ENCODE data around the gene NAT9. TPM values are rescaled to one million over a fixed set of nuclear protein-coding genes. Genes with fewer than 3 reads are reported as not detected.
A peak's percentile ranks its signal among the peaks of the same experiment; 100 is the strongest.

Gene NAT9
- total RNA-seq, 1 donor from 2014 or later, result 37.6 TPM

GRCh38 chr17:74779948-74780400, 3.8 kb upstream of the NAT9 start:
- DNase-seq, result peak; percentile 37

GRCh38 chr17:74779501-74779900, 3.4 kb upstream of the NAT9 start:
- no peak for DNase-seq

- DNase-seq, result no peak
Observed at GRCh38 chr17:74778960-74779359, 2.8 kb upstream of the NAT9 start.

GRCh38 chr17:74777901-74778515, 1.9 kb upstream of the NAT9 start:
- DNase-seq, result no peak

- DNase-seq, result no peak
Observed at GRCh38 chr17:74776990-74777389, 845 bp upstream of the NAT9 start.

- DNase-seq, result no peak
Observed at GRCh38 chr17:74775409-74776043, 619 bp downstream of the NAT9 start.

GRCh38 chr17:74773871-74774286, 2.3 kb downstream of the NAT9 start:
- no peak for DNase-seq

- DNase-seq, result no peak
Observed at GRCh38 chr17:74773414-74773813, 2.7 kb downstream of the NAT9 start.

- DNase-seq, result no peak
Observed at GRCh38 chr17:74772053-74772452, 4.1 kb downstream of the NAT9 start.

- DNase-seq, result no peak
Observed at GRCh38 chr17:74771319-74771914, 4.7 kb downstream of the NAT9 start.

GRCh38 chr17:74770498-74771318, 5.4 kb downstream of the NAT9 start:
- DNase-seq, result peak; percentile 65

- no peak for DNase-seq
Observed at GRCh38 chr17:74769856-74770497, 6.2 kb downstream of the NAT9 start.

GRCh38 chr17:74769266-74769855, 6.8 kb downstream of the NAT9 start:
- no peak for DNase-seq

- no peak for DNase-seq
Observed at GRCh38 chr17:74768763-74769114, 7.4 kb downstream of the NAT9 start.

GRCh38 chr17:74768069-74768762, 7.9 kb downstream of the NAT9 start:
- DNase-seq, result no peak

- DNase-seq, result no peak
Observed at GRCh38 chr17:74767111-74767516, 9.0 kb downstream of the NAT9 start.

- no peak for DNase-seq
Observed at GRCh38 chr17:74766413-74766812, 9.7 kb downstream of the NAT9 start.

GRCh38 chr17:74764751-74765286, 11.3 kb downstream of the NAT9 start:
- no peak for DNase-seq

GRCh38 chr17:74763565-74764387, 12.4 kb downstream of the NAT9 start:
- no peak for DNase-seq

- no peak for DNase-seq
Observed at GRCh38 chr17:74761931-74762330, 14.2 kb downstream of the NAT9 start.

- no peak for DNase-seq
Observed at GRCh38 chr17:74761419-74761818, 14.7 kb downstream of the NAT9 start.

All from dermis blood vessel endothelial cell (primary cell).